Sigmoid colon (tissue), 7 donors: ENCODE data around the gene SURF1. TPM values are rescaled to one million over a fixed set of nuclear protein-coding genes. Genes with fewer than 3 reads are reported as not detected.

Experiments
- DNase-seq: peaks from one replicate; pipeline ENCODE4 v3.0.0-alpha.2; 2019
- H3K27ac ChIP-seq, 4 donors: fragments of 200-600 bp; sonication (generic); one replicate each; pipeline ENCODE4 v1.5.1; 2016 to 2019; ENCODE audit warnings: mild to moderate bottlenecking in 1 of 4
- H3K27me3 ChIP-seq, 3 donors: fragments of 200-600 bp; sonication (generic); one replicate each; pipeline ENCODE4 v1.5.1; 2019; ENCODE audit warnings: mild to moderate bottlenecking in 1 of 3
- H3K36me3 ChIP-seq, 4 donors: fragments of 200-600 bp; sonication (generic); one replicate each; pipeline ENCODE4 v1.5.1; 2016 to 2019
- H3K4me1 ChIP-seq, 4 donors: fragments of 200-600 bp; sonication (generic); one replicate each; pipeline ENCODE4 v1.5.1; 2017 to 2019
- H3K4me3 ChIP-seq, 4 donors: fragments of 200-600 bp; sonication (generic); one replicate each; pipeline ENCODE4 v1.5.1; 2017 to 2019; ENCODE audit warnings: mild to moderate bottlenecking in 2 of 4, moderate library complexity in 1 of 4
- H3K9me3 ChIP-seq, 4 donors: fragments of 200-600 bp in 3 of 4; sonication (generic) in 3 of 4; one replicate each; pipeline versions ENCODE4 v1.5.1 to v1.6.1; 2013 to 2019
- CTCF ChIP-seq, 4 experiments: fragments of 450-650 bp in 3 of 4; fragments of 200-600 bp in 1 of 4; IDR thresholded peaks; one replicate each; pipeline ENCODE4 v1.5.1; 2016 to 2019; ENCODE audit warnings: antibody characterized with exemption in 4 of 4, mild to moderate bottlenecking in 3 of 4, moderate library complexity in 2 of 4
- EP300 ChIP-seq, 4 donors: sonication (generic); formaldehyde crosslinking; IDR thresholded peaks; one replicate each; pipeline ENCODE4 v1.6.1; 2017; ENCODE audit warnings: antibody characterized with exemption in 4 of 4
- POLR2A ChIP-seq, 2 donors: fragments of 450-650 bp; IDR thresholded peaks; one replicate each; pipeline ENCODE4 v1.6.1; 2016; ENCODE audit warnings: antibody characterized with exemption in 2 of 2, mild to moderate bottlenecking in 2 of 2, moderate library complexity in 2 of 2
- POLR2AphosphoS5 ChIP-seq, 4 donors: sonication (generic); formaldehyde crosslinking; IDR thresholded peaks; one replicate each; pipeline ENCODE4 v1.6.1; 2017; ENCODE audit warnings: antibody characterized with exemption in 4 of 4
- WGBS, 2 donors: extraction: QIAGEN DNeasy Blood & Tissue Kit; methylation state at CpG; one replicate each; pipeline ENCODE4 v1.1.7; 2013; 5-methylcytosine and 5-hydroxymethylcytosine counted together
- intact Hi-C: fragments of 100-400 bp; cut with DNase I; formaldehyde crosslinking; loops from one replicate; pipeline ENCODE4 v1.15.1; 2023
- polyA plus RNA-seq, 3 donors: library from polyadenylated mRNA; stranded (reverse); fragments of 200-250 nt; gene quantifications; one replicate each; pipeline ENCODE4 v1.2.3, GENCODE V29; 2013
- total RNA-seq, 4 donors: library from RNA; depleted of rRNA; stranded (reverse); fragments of >200 nt; gene quantifications; one replicate each; pipeline ENCODE4 v1.1.0, GENCODE V29; 2016
- donor health status: healthy with polysubstance abuse.
- donor health status: Bipolar disorder and iron deficiency.
- donor health status: healthy.

The SURF1 gene
- total and polyA plus RNA-seq, 7 donors: 33.8 to 98.7 (median 59.0) TPM

- Histone ChIP-seq H3K9me3 (no peaks in the 10 kb centered on the region), H3K27me3 (no peaks in the 10 kb centered on the region), H3K4me3 (no peak overlapping the region), H3K36me3 (peaks cover 16 to 68% (median 33%) of the 10 kb centered on the region in 4 donors), H3K4me1 (peaks cover 0 to 60% (median 54%) of the 10 kb centered on the region in 4 donors), H3K27ac (no peak overlapping the region)
- TF ChIP-seq CTCF (IDR thresholded peaks at IDR 0.05): no peak
- TF ChIP-seq POLR2A (IDR thresholded peaks at IDR 0.05): no peak
- no peak for TF ChIP-seq POLR2AphosphoS5 (IDR thresholded peaks at IDR 0.05)
- TF ChIP-seq EP300 (IDR thresholded peaks at IDR 0.05): no peak
- intact Hi-C loops: no loop called here
- 75 to 90% methylated on average over 10 of the region's 10 CpGs for WGBS, 2 donors
- no peak for DNase-seq
These were observed 11.5 kb upstream of the SURF1 start for GRCh38 chr9:133367778-133368177.

GRCh38 chr9:133367221-133367620, 10.9 kb upstream of the SURF1 start:
- no peaks in the 10 kb centered on the region for H3K9me3 ChIP-seq
- H3K27me3 ChIP-seq: no peaks in the 10 kb centered on the region
- peaks cover 16 to 70% (median 38%) of the 10 kb centered on the region in 4 donors for H3K36me3 ChIP-seq
- no peak overlapping the region for H3K4me3 ChIP-seq
- no peak overlapping the region for H3K27ac ChIP-seq
- TF ChIP-seq POLR2AphosphoS5 (IDR thresholded peaks at IDR 0.05) (no peak), CTCF (IDR thresholded peaks at IDR 0.05) (no peak), EP300 (IDR thresholded peaks at IDR 0.05) (no peak), POLR2A (IDR thresholded peaks at IDR 0.05) (no peak)
- H3K4me1 ChIP-seq: peaks cover 0 to 55% (median 48%) of the 10 kb centered on the region in 4 donors
- no peak for DNase-seq
- intact Hi-C loops: no loop called here
- 95% methylated on average over 22 of the region's 22 CpGs for WGBS, 2 donors

DNA sequence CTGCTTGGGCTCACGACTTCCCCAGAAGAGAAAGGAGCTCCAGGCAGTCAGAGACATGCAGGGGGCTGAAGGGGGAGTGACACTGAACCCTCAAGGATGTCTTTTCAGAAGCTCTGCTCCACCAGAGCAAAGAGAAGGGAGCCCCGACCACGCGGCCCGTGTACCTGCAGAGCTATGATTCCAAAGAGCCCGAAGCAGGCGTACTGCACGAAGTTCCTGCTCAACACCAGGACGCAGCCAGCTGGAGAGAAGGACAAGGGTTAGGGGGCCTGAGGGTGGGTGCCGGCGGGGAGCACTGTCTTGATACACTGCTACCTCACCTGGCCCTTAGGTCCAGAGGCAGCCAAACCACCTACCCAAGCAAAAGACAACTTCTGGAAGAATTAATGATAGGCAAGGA, 10.1 kb upstream of the SURF1 start:
- Histone ChIP-seq H3K27ac (no peak overlapping the region), H3K27me3 (no peaks in the 10 kb centered on the region), H3K4me1 (peaks cover 0 to 47% (median 41%) of the 10 kb centered on the region in 4 donors), H3K9me3 (no peaks in the 10 kb centered on the region), H3K4me3 (no peak overlapping the region), H3K36me3 (peaks cover 16 to 78% (median 42%) of the 10 kb centered on the region in 4 donors)
- DNase-seq: no peak
- TF ChIP-seq EP300 (IDR thresholded peaks at IDR 0.05): no peak
- TF ChIP-seq CTCF (IDR thresholded peaks at IDR 0.05): no peak
- no peak for TF ChIP-seq POLR2A (IDR thresholded peaks at IDR 0.05)
- TF ChIP-seq POLR2AphosphoS5 (IDR thresholded peaks at IDR 0.05): no peak
- WGBS, 2 donors: 95% methylated on average over 11 of the region's 11 CpGs
- intact Hi-C loops: no loop called here

DNA sequence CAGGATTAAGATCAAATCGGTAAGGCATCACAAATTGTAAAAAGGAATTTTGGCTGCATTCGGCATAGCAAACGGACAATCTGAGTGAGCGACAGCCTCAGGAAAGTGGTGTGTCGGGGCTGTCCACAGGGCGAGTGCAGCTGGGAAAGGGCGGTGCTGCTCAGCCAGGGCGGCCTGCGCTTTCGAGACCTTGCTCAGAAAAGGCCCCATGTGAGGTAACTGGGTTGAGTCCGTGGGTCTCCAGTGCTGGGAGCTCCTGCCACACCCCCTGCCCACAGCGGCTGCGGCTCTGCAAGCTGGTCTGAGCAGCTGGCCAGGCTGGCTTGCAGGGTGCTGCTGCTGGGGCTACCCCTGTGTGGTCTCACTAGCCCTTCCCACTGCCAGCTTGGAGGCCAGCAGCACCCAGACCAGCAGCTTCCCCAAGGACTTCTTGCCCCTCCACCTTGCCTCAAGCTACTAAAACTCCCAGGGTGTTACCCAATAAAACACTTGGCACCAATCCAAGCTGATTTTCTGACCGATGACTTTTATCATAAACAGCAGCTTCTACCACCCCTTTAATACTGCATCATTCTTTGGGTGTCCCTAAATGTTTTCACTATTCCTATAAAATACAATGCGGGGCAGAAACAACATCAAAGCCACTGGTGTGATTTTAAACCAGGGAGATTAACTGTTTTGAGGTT, 6.2 kb upstream of the SURF1 start:
- no peak for TF ChIP-seq POLR2AphosphoS5 (IDR thresholded peaks at IDR 0.05)
- no peak for TF ChIP-seq POLR2A (IDR thresholded peaks at IDR 0.05)
- TF ChIP-seq CTCF (IDR thresholded peaks at IDR 0.05): no peak
- TF ChIP-seq EP300 (IDR thresholded peaks at IDR 0.05): no peak
- Histone ChIP-seq H3K27me3 (no peaks in the 10 kb centered on the region), H3K4me3 (no peak overlapping the region), H3K9me3 (no peaks in the 10 kb centered on the region), H3K36me3 (peaks cover 16 to 78% (median 48%) of the 10 kb centered on the region in 4 donors), H3K4me1 (peaks cover 0 to 12% (median 8%) of the 10 kb centered on the region in 4 donors), H3K27ac (no peak overlapping the region)
- intact Hi-C loops: no loop called here
- no peak for DNase-seq
- WGBS, 2 donors: 89 to 92% methylated on average over 15 of the region's 15 CpGs
